KMS-11 (cell line): ENCODE results near the gene FLVCR2.

Experiments
- H2AFZ ChIP-seq: fragments of 200-600 bp; sonication (generic); 2 replicates; pipeline ENCODE4 v1.6.1; 2016; ENCODE audit warnings: antibody characterized with exemption, mixed run types, low read depth
- H3K27ac ChIP-seq: fragments of 200-600 bp; sonication (generic); 2 replicates; pipeline ENCODE4 v1.6.1; 2016; ENCODE audit warnings: mild to moderate bottlenecking, mixed run types
- H3K27me3 ChIP-seq: fragments of 200-600 bp; sonication (generic); 2 replicates; pipeline ENCODE4 v1.6.1; 2017; ENCODE audit warnings: mild to moderate bottlenecking, low read depth, mixed run types, moderate library complexity; ENCODE audit not compliant: insufficient read depth
- H3K36me3 ChIP-seq: fragments of 200-600 bp; sonication (generic); 2 replicates; pipeline ENCODE4 v1.6.1; 2017; ENCODE audit warnings: mild to moderate bottlenecking, mixed run types; ENCODE audit not compliant: insufficient read depth
- H3K4me1 ChIP-seq: fragments of 200-600 bp; sonication (generic); 2 replicates; pipeline ENCODE4 v1.6.1; 2016; ENCODE audit warnings: mild to moderate bottlenecking, low read depth, mixed run types; ENCODE audit not compliant: poor library complexity, severe bottlenecking
- H3K4me2 ChIP-seq: fragments of 200-600 bp; sonication (generic); 2 replicates; pipeline ENCODE4 v1.7.0; 2016; ENCODE audit warnings: mild to moderate bottlenecking, mixed run types
- H3K4me3 ChIP-seq: fragments of 200-600 bp; sonication (generic); IDR thresholded peaks from 2 replicates; pipeline ENCODE4 v1.6.1; 2017; ENCODE audit warnings: low read depth, low read length, mixed read lengths; ENCODE audit not compliant: insufficient read depth
- H3K79me2 ChIP-seq: fragments of 200-600 bp; sonication (generic); 2 replicates; pipeline ENCODE4 v1.6.1; 2016; ENCODE audit warnings: low read depth, mixed run types; ENCODE audit not compliant: insufficient read depth
- H3K9ac ChIP-seq: fragments of 200-600 bp; sonication (generic); 2 replicates; pipeline ENCODE4 v1.6.1; 2016; ENCODE audit warnings: mild to moderate bottlenecking, mixed run types
- H4K20me1 ChIP-seq: fragments of 200-600 bp; sonication (generic); 2 replicates; pipeline ENCODE4 v1.6.1; 2016; ENCODE audit warnings: mild to moderate bottlenecking, mixed run types; ENCODE audit not compliant: insufficient read depth
- TF ChIP-seq, protein P1 (sequence below): fragments of 200-600 bp; sonication (generic); conservative IDR thresholded peaks from 2 replicates; pipeline ENCODE4 v1.6.1; 2017; ENCODE audit warnings: low read depth, mild to moderate bottlenecking, antibody characterized with exemption, low read length, moderate library complexity, mixed read lengths

The FLVCR2 gene

GRCh38 chr14:75551021-75551420, 27.4 kb upstream of the FLVCR2 start:
- TF ChIP-seq, protein P1, sequence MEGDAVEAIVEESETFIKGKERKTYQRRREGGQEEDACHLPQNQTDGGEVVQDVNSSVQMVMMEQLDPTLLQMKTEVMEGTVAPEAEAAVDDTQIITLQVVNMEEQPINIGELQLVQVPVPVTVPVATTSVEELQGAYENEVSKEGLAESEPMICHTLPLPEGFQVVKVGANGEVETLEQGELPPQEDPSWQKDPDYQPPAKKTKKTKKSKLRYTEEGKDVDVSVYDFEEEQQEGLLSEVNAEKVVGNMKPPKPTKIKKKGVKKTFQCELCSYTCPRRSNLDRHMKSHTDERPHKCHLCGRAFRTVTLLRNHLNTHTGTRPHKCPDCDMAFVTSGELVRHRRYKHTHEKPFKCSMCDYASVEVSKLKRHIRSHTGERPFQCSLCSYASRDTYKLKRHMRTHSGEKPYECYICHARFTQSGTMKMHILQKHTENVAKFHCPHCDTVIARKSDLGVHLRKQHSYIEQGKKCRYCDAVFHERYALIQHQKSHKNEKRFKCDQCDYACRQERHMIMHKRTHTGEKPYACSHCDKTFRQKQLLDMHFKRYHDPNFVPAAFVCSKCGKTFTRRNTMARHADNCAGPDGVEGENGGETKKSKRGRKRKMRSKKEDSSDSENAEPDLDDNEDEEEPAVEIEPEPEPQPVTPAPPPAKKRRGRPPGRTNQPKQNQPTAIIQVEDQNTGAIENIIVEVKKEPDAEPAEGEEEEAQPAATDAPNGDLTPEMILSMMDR, result no peak
- Histone ChIP-seq H3K4me1 (no peaks in the 10 kb centered on the region), H3K4me2 (no peak overlapping the region), H3K27ac (no peak overlapping the region), H4K20me1 (no peaks in the 10 kb centered on the region), H2AFZ (no peak overlapping the region), H3K27me3 (no peaks in the 10 kb centered on the region), H3K79me2 (no peaks in the 10 kb centered on the region), H3K4me3 (no peak overlapping the region), H3K9ac (no peak overlapping the region), H3K36me3 (no peaks in the 10 kb centered on the region)

- H3K36me3 ChIP-seq, result no peaks in the 10 kb centered on the region
- no peak overlapping the region for H3K27ac ChIP-seq
- H3K9ac ChIP-seq, result no peak overlapping the region
- TF ChIP-seq, protein P1, result no peak
- no peaks in the 10 kb centered on the region for H4K20me1 ChIP-seq
- H2AFZ ChIP-seq, result no peak overlapping the region
- H3K27me3 ChIP-seq, result no peaks in the 10 kb centered on the region
- H3K79me2 ChIP-seq, result no peaks in the 10 kb centered on the region
- H3K4me2 ChIP-seq, result no peak overlapping the region
- no peak overlapping the region for H3K4me3 ChIP-seq
- no peaks in the 10 kb centered on the region for H3K4me1 ChIP-seq
Measured at GRCh38 chr14:75553157-75553556, 25.3 kb upstream of the FLVCR2 start.

DNA sequence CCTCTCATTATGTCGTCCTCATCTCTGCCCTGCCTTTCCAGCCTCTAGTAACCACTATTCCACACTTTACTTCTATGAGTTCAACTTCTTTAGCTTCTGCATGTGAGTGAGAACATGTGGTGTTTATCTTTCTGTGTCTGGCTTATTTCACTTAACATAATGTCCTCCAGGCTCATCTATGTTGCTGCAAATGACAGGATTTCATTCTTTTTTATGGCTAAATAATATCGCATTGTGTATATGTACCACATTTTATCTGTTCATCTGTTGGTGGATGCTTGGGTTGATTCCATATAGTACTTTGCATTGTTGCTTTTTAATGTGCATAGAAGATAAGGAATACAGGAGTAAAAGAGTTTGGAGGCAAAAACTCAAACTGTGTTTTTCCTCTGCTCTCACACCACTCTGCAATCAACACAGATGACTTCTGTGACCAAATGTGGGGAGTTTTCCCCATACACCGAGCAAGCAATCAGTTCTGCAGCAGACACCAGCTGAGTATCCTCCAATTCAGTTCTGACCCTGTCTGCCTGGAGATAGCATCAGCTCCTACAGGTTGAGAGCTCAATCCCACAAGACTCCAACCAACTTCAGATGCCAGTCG, 24.6 kb upstream of the FLVCR2 start:
- no peaks in the 10 kb centered on the region for H3K36me3 ChIP-seq
- TF ChIP-seq, protein P1, result no peak
- no peak overlapping the region for H3K4me2 ChIP-seq
- peaks cover 4% of the 10 kb centered on the region for H3K4me1 ChIP-seq
- no peaks in the 10 kb centered on the region for H4K20me1 ChIP-seq
- no peak overlapping the region for H2AFZ ChIP-seq
- no peaks in the 10 kb centered on the region for H3K79me2 ChIP-seq
- H3K27ac ChIP-seq, result no peak overlapping the region
- H3K9ac ChIP-seq, result no peak overlapping the region
- H3K27me3 ChIP-seq, result no peaks in the 10 kb centered on the region
- no peak overlapping the region for H3K4me3 ChIP-seq

- TF ChIP-seq, protein P1, result no peak
- no peaks in the 10 kb centered on the region for H3K79me2 ChIP-seq
- H3K27ac ChIP-seq, result no peak overlapping the region
- H2AFZ ChIP-seq, result no peak overlapping the region
- H4K20me1 ChIP-seq, result no peaks in the 10 kb centered on the region
- H3K4me1 ChIP-seq, result peaks cover 6% of the 10 kb centered on the region
- no peak overlapping the region for H3K4me3 ChIP-seq
- no peak overlapping the region for H3K9ac ChIP-seq
- no peaks in the 10 kb centered on the region for H3K27me3 ChIP-seq
- H3K4me2 ChIP-seq, result no peak overlapping the region
- no peaks in the 10 kb centered on the region for H3K36me3 ChIP-seq
Measured at GRCh38 chr14:75554482-75554881, 23.9 kb upstream of the FLVCR2 start.
